ENCODE data around the gene GRHPR.
"Not testable (repeated sequence)": the region's sequence is repeated elsewhere in the genome, so short reads cannot be mapped to it uniquely, and the experiment has no call there.

GRHPR gene

GRCh38 chr9:37451628-37452027 is 29.1 kb downstream of the GRHPR start:
- DNase-seq = no peak

- no peak for DNase-seq
Observed at GRCh38 chr9:37452611-37453010, 30.1 kb downstream of the GRHPR start.

GRCh38 chr9:37453827-37454226 is 31.3 kb downstream of the GRHPR start:
- DNase-seq = no peak

GRCh38 chr9:37454238-37454637 is 31.7 kb downstream of the GRHPR start:
- DNase-seq = no peak

GRCh38 chr9:37455884-37456647 is 33.6 kb downstream of the GRHPR start:
- no peak for DNase-seq

- DNase-seq = no peak
Observed at GRCh38 chr9:37456817-37457216, 34.3 kb downstream of the GRHPR start.

GRCh38 chr9:37464006-37464405 is 41.5 kb downstream of the GRHPR start:
- no peak for DNase-seq

- peak; percentile 23 for DNase-seq
Observed at GRCh38 chr9:37464426-37465248, 42.1 kb downstream of the GRHPR start.

GRCh38 chr9:37465249-37466036 is 42.9 kb downstream of the GRHPR start, which contains the start of gene ZBTB5:
Gene ZBTB5, minus strand, starts transcription at chr9:37465450. Its CDS starts 22,899 bp downstream, at chr9:37442551.
- peak; percentile 98 for DNase-seq

GRCh38 chr9:37466037-37466709 is 43.7 kb downstream of the GRHPR start:
- DNase-seq = no peak

- not testable (repeated sequence) for DNase-seq
Observed at GRCh38 chr9:37467530-37467929, 45.0 kb downstream of the GRHPR start.

GRCh38 chr9:37468620-37469019 is 46.1 kb downstream of the GRHPR start:
- DNase-seq = no peak

GRCh38 chr9:37471942-37472684 is 49.6 kb downstream of the GRHPR start:
- DNase-seq = no peak

- DNase-seq = not testable (repeated sequence)
Observed at GRCh38 chr9:37473982-37474381, 51.5 kb downstream of the GRHPR start.

- DNase-seq = no peak
Observed at GRCh38 chr9:37474438-37474837, 51.9 kb downstream of the GRHPR start.

- DNase-seq = no peak
Observed at GRCh38 chr9:37476930-37477329, 54.4 kb downstream of the GRHPR start.

- not testable (repeated sequence) for DNase-seq
Observed at GRCh38 chr9:37477443-37477842, 54.9 kb downstream of the GRHPR start.

- DNase-seq = not testable (repeated sequence)
Observed at GRCh38 chr9:37477987-37478619, 55.6 kb downstream of the GRHPR start.

- no peak for DNase-seq
Observed at GRCh38 chr9:37480759-37481158, 58.3 kb downstream of the GRHPR start.

GRCh38 chr9:37485389-37486255 is 63.1 kb downstream of the GRHPR start, which contains the start of gene POLR1E:
Gene POLR1E, plus strand, starts transcription at chr9:37485948. Its CDS starts 100 bp downstream, at chr9:37486048.
- peak; percentile 89 for DNase-seq
